ENCODE data around the gene TMEM250.

Gene TMEM250

DNA sequence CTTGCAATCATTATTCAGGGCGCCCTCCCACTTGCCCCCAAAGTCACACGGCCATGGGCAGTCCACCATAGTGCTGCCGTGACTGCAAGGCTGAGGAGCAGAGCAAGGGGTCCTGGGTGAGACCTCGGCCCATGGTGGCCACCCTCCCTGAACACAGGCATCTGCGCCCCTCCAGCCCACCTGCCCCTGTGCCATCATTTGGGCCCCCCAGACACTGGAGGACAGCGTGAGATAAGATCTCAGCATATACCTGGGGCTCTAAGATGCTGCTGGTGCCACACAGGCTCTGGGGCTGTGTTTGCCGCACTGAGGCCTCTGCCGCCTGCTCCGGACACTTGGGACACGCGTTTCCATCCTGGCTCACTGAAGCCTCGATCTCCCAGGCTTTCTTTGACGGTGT, 3.5 kb downstream of the TMEM250 start:
- H3K27ac ChIP-seq: peak overlapping the region; percentile 97
- ChIA-PET CTCF (interaction anchor here (1.8 kb wide), 1 partner anchor 148 kb away, joined by 8 read pairs; no protein-coding TSS in a partner anchor), POLR2A (ENCODE audit: low non-redundant PET) (no interaction called here)
- no peak for DNase-seq (ENCODE audit: low spot score)
- TF ChIP-seq, protein P1, sequence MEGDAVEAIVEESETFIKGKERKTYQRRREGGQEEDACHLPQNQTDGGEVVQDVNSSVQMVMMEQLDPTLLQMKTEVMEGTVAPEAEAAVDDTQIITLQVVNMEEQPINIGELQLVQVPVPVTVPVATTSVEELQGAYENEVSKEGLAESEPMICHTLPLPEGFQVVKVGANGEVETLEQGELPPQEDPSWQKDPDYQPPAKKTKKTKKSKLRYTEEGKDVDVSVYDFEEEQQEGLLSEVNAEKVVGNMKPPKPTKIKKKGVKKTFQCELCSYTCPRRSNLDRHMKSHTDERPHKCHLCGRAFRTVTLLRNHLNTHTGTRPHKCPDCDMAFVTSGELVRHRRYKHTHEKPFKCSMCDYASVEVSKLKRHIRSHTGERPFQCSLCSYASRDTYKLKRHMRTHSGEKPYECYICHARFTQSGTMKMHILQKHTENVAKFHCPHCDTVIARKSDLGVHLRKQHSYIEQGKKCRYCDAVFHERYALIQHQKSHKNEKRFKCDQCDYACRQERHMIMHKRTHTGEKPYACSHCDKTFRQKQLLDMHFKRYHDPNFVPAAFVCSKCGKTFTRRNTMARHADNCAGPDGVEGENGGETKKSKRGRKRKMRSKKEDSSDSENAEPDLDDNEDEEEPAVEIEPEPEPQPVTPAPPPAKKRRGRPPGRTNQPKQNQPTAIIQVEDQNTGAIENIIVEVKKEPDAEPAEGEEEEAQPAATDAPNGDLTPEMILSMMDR (conservative IDR thresholded peaks at IDR 0.05; ENCODE audit: low read depth): no peak

DNA sequence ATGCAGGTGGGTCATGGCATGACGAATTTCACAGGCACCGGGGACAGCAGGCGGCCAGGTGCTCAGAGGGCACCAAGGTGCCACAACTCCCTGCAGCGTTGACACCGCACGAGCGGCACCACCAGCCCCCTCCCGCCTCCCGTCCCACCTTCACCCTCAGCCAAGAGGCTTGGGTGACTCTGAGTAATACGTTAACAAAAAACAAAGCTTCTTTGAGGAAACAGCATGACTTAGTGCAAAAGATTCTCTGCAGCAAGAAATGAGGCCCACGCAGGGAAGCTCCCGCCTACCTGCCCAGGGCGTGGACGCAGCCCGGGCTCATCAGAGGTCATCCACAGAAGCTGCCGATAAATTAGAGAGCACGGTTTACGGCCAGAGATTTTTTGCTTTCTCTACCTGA, 4.1 kb downstream of the TMEM250 start:
- peak overlapping the region; percentile 97 for H3K27ac ChIP-seq
- CTCF ChIA-PET: interaction anchor here (0.6 to 1.8 kb wide), 2 partner anchors 25 to 147 kb away, joined by 4 to 8 read pairs; no protein-coding TSS in a partner anchor
- TF ChIP-seq, protein P1 (conservative IDR thresholded peaks at IDR 0.05; ENCODE audit: low read depth): no peak
- no peak for DNase-seq (ENCODE audit: low spot score)
- POLR2A ChIA-PET (ENCODE audit: low non-redundant PET): no interaction called here

DNA sequence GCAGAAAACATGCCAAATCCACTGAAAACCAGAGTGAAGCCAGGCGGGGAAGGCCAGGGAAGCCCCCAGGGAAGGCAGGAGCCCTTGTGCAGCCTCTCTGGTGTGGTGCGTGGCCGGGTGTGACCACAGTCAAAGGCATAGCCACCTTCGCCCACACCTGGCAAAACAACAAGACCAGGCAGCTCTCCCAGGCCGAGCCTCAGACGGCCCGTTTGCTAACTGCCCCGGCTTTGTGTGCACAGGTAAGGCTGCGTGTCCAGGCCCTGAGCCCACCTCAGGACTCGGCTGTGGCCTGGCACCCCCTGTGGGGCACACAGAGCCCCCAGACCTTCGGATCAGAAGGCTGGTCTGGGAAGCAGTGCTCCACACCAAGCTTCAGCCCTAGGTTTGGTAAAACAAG, 6.1 kb downstream of the TMEM250 start:
- no peak for DNase-seq (ENCODE audit: low spot score)
- H3K27ac ChIP-seq: peak overlapping the region; percentile 97
- TF ChIP-seq, protein P1 (conservative IDR thresholded peaks at IDR 0.05; ENCODE audit: low read depth): no peak
- POLR2A ChIA-PET (ENCODE audit: low non-redundant PET): interaction anchor here (1.0 kb wide), 1 partner anchor 21 kb away, joined by 5 read pairs; no protein-coding TSS in a partner anchor
- CTCF ChIA-PET: interaction anchor here (0.6 to 1.7 kb wide), 4 partner anchors 19 to 274 kb away, joined by 3 to 8 read pairs (median 4); no protein-coding TSS in a partner anchor

DNA sequence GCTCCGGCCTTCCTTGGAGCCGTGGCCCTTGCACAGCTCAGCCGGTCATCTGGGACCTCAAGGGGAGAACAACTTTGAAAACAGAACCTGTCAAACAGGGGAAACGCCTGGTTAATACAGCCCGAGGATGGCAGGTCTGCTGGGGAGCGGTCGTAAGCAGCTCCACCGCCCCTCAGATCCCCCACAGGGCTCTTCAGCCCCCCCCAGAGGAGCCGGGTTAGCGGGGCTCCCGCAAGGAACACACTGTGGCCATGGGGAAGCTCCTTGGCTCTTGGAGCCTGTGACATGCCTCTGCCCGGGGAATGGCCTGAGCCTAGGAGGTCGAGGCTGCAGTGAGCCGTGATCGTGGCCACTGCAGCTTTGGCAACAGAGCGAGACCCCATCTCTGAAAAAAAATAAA, 6.8 kb downstream of the TMEM250 start:
- peak overlapping the region; percentile 97 for H3K27ac ChIP-seq
- POLR2A ChIA-PET (ENCODE audit: low non-redundant PET): interaction anchor here (1.0 kb wide), 1 partner anchor 20 kb away, joined by 5 read pairs; no protein-coding TSS in a partner anchor
- TF ChIP-seq, protein P1 (conservative IDR thresholded peaks at IDR 0.05; ENCODE audit: low read depth): no peak
- no peak for DNase-seq (ENCODE audit: low spot score)
- CTCF ChIA-PET: interaction anchor here (0.6 to 1.7 kb wide), 4 partner anchors 12 to 206 kb away, joined by 3 to 8 read pairs (median 4); no protein-coding TSS in a partner anchor

DNA sequence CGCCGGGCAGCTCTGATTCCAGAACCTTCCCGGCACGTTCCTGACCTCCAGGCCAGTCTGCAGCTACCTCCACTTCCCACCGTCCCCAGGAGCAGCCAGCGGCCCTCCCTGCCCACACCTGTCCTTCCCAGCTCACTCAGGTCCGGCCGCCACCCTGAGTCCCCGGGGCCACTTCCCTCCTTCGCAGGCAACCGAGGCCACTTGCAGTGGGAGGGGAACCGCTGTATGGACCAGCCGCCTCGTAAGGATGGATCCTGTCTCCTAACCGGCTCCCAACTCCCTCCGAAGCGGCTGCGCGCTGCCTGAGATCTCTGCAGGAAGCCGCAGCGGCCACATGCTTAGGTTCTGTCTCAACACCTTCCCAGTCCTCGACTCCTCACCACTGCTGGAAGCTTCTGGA, 7.5 kb downstream of the TMEM250 start:
- H3K27ac ChIP-seq: peak overlapping the region; percentile 97
- POLR2A ChIA-PET (ENCODE audit: low non-redundant PET): interaction anchor here (0.5 kb wide), 1 partner anchor 334 kb away, joined by 3 read pairs; no protein-coding TSS in a partner anchor
- DNase-seq (ENCODE audit: low spot score): no peak
- TF ChIP-seq, protein P1 (conservative IDR thresholded peaks at IDR 0.05; ENCODE audit: low read depth): no peak
- CTCF ChIA-PET: interaction anchor here (0.9 to 1.1 kb wide), 4 partner anchors 12 to 144 kb away, joined by 3 to 4 read pairs (median 3); no protein-coding TSS in a partner anchor

DNA sequence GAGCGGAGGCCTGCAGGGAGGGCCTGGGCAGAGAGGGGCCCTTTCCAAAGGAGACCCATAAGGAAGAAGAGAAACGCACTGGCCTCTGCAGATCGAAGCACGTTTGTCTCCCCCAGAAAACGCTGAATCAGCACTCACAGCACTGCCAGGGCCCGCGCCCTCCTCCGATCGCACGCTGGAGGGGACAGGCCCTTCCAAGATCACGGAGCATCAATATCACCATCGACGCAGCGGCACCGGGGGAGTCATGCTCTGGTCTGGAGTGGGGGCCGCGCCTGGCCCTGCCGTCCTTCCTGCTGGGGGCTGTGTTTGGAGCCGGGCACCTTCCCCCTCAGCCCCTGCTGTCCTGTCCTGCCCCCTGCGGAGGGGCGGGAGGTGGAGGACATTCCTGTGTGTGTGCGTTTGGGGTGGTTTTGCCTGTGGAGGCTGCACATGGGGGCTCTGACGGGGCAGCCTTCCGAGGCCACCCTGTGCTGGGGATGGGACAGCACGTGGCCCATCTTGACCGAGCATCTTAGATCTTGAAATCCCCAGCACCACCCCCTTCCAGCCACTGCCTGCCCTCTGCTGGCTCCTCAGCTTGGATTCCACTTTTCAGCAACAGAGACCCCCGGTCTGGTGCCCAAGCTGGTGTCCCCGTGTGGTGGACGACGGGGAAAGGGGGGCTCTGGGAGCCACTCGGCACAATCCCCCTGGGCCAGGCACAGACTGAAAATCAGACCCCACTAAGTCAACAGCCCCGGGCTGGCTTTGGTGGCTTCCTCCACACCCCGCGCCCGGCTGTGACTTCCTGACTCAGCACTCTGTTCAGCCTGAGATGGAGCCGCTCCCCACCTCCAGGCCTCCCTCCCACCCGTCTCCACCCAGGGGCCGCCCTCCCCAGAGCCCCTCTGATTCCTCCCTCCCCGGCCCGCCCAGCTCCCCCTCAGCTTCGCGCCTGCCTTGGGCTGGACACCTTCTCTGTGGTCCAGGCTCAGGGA, 8.3 kb downstream of the TMEM250 start:
- CTCF ChIA-PET: interaction anchor here (0.9 to 1.1 kb wide), 5 partner anchors 8 to 173 kb away, joined by 3 to 6 read pairs (median 4); no protein-coding TSS in a partner anchor
- TF ChIP-seq, protein P1 (conservative IDR thresholded peaks at IDR 0.05; ENCODE audit: low read depth): no peak
- DNase-seq (ENCODE audit: low spot score): no peak
- H3K27ac ChIP-seq: peak overlapping the region; percentile 97
- POLR2A ChIA-PET (ENCODE audit: low non-redundant PET): interaction anchor here (0.7 kb wide), 1 partner anchor 9 kb away, joined by 4 read pairs; no protein-coding TSS in a partner anchor
